Inflammatory macrophage treated with lipopolysaccharide for 4 hours (primary cell): ENCODE data around the gene GPR42.
A peak's percentile ranks its signal among the peaks of the same experiment; 100 is the strongest.
"Not testable (repeated sequence)": the region's sequence is repeated elsewhere in the genome, so short reads cannot be mapped to it uniquely, and the experiment has no call there.

Experiments
- DNase-seq: peaks from one replicate; pipeline ENCODE4 v3.0.0-alpha.2; 2020

GPR42 gene

DNA sequence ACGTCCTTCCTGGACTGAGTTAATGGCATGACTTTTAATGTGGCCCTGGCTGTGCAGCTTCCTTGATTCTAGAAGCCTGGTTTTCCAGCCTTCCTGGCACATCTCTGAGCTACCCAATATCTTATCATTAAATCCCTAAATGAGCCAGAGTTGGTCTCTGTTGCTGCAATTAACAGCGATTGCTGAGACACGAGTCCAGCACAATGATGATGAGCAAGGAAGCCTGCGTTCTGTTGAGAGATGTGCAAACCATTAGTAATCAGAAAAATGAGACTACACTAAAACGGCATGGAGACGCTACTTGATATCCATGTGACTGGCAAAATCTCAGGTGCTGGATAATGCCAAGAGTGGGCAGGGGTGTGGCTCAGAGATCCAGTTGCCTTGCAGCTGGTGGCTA, 26.2 kb downstream of the GPR42 start:
- DNase-seq = no peak

DNA sequence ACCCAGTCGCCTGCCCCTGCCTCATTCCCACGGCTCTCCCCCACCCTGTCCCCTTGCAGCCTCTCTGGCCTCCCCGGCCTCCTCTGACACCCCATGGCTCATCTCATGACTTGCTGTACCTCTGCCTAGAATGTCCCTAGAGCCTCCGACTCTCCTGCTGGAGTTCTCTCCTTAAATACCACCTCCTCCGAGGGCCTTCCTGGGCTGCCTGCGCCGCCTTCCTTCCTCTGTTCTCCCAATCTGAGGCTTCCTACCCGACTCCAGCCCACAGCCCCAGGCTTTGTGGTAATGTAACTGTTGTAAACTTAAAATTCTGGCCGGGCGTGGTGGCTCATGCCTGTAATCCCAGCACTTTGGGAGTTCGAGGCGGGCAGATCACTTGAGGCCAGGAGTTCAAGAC, 27.7 kb downstream of the GPR42 start:
- no peak for DNase-seq

DNA sequence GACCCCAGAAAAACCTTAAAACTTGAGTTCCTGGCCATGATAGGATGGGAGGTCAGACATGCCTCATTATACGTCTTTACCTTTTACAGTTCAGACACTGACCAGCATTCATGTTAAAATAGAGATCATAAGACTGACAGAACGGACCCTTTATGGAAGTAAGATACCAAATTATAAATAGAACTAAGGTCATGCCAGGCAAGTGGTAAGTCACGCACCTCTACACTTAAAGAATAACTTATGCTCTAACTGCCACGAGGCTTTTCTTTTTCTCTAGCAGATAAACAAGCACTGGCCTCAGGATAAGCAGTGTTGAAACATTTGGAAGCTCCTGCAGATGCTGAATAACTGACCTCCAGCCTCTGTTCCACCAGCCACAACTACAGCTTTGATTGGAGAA, 28.4 kb downstream of the GPR42 start:
- DNase-seq = no peak

DNA sequence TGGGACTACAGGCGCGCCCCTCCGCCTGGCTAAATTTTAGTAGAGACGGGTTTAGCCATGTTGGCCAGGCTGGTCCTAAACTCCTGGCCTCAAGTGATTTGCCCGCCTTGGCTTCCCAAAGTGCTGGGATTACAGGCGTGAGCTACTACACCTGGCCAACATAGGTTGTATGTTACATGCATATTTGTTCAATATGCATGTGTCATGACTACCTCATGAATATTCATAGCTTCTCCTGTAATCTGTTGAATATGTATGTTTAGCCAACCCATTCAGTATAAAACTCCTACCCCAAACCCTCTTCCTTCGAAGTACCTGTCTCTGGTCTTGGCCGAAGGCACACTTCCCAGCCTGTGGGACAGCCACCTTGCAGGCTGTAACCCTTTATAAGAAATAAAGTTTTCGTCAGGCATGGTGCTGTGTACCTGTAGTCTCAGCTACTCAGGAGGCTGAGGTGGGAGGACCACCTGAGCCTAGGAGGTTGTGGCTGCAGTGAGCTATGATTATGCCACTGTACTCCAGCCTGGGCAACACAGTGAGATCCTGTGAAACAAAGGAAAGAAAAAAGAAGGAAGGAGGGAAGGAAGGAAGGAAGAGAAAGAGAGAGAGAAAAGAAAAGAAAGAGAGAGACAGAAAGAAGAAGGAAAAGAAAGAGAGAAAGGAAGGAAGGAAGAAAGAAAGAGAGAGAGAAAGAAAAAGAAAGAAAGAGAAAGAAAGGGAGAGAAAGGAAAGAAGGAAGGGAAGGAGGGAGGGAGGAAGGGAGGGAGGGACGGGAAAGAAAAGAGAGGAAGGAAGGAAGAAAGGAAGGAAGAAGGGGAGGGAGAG, 29.3 kb downstream of the GPR42 start:
- DNase-seq = no peak

DNA sequence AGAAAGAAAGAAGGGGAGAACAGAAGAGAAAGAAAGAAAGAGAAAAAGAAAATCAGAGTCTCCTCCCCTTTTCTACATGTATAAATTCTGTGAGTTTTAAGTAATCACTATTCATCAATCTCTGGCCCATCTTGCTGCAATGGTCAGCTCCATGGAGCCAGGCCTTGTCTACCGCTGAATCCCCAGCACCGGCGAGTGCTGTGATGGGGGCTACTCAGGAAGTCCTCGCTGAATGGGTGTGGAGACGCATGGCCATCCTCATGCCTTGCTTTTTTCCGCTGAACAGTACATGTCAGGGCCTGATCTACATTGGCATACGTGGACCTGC, 29.9 kb downstream of the GPR42 start:
- no peak for DNase-seq

DNA sequence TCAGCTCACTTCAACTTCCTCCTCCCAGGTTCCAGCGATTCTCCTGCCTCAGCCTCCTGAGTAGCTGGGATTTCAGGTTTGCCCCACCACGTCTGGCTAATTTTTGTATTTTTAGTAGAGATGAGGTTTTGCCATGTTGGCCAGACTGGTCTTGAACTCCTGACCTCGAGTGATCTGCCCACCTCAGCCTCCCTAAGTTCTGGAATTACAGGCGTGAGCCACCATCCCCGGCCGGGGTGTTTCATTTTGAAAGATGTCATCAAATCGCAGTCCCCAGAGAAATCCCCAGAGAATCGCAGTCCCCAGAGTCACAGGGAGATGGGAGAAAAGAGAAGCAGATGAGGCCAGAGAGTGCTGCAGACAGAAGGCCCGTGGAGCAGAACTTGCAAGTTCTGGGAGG, 30.5 kb downstream of the GPR42 start:
- not testable (repeated sequence) for DNase-seq

DNA sequence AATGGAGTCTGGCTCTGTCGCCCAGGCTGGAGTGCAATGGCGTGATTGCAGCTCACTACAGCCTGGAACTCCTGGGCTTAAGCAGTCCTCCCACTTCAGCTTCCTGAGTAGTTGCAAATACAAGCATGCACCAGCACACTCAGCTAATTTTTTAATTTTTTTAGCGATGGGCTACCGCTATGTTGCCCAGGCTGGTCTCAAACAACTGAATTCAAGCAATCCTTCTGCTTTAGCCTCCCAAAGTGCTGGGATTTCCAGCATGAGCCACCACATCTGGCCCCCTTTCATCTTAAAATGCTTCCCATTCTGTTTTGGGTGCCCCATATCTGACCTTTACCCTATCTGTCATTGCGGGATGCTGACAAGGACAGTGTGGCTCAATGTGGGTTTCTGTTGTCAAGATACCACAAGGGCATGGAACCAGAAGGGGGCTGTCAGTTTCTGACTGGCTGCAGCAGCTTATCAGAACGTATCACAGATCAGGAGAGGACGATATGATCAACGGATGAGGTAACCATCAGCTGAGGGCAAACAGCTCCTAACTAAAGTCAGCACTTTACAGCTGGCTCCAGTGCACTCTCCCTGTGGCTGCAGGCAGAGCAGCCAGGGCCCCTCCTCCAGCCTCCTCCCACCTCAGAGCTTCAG, 32.4 kb downstream of the GPR42 start:
- DNase-seq = peak; percentile 4

DNA sequence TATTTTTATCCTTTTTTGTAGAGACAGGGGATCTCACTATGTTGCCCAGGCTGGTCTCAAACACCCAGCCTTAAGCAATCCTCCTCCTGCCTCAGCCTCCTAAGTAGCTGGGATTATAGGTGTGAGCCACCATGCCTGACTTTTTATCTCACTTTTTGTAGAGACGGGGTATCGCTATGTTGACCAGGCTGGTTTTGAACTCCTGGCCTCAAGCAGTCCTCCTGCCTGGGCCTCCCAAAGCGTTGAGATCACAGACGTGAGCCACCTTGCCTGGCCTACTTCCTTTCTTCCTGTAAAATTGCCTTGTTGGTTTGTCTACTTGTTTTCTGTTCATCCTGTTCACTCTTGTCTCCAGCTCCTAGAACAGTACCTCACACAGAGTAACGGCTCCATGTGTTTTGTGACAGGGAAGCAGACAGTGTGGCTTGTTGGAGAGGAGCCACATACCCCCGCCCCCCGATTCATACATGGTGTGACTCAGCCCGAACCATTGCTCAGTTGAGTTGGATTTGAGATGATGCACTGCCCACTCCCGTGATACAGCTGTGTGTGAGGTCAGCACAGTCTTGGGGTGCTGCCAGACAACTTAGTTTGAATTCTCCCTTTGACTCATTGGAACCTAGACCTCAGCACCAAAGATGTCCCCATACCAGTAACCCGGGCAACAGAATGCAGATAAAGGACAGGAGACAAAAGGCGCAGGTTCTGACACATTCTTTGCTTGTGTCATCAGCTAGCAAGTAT, 34.2 kb downstream of the GPR42 start:
- peak; percentile 72 for DNase-seq

DNA sequence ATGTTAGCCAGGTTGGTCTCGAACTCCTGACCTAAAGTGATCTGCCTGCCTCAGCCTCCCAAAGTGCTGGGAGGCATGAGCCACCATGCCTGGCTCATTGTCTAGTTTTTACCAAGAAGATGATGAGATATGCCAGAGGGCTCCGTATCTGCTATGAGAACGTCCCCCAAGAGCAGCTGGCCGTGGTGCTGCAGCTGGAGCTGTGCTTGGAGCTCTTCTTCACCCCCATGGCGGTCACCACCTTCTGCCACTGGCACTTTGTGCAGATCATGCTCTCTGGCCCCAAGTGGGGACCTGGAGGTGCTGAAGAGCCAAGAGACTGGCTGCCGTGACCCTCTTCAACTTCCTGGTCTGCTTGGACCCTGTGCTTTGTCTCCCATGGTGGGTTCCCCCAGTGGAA, 36.8 kb downstream of the GPR42 start:
- DNase-seq = no peak

DNA sequence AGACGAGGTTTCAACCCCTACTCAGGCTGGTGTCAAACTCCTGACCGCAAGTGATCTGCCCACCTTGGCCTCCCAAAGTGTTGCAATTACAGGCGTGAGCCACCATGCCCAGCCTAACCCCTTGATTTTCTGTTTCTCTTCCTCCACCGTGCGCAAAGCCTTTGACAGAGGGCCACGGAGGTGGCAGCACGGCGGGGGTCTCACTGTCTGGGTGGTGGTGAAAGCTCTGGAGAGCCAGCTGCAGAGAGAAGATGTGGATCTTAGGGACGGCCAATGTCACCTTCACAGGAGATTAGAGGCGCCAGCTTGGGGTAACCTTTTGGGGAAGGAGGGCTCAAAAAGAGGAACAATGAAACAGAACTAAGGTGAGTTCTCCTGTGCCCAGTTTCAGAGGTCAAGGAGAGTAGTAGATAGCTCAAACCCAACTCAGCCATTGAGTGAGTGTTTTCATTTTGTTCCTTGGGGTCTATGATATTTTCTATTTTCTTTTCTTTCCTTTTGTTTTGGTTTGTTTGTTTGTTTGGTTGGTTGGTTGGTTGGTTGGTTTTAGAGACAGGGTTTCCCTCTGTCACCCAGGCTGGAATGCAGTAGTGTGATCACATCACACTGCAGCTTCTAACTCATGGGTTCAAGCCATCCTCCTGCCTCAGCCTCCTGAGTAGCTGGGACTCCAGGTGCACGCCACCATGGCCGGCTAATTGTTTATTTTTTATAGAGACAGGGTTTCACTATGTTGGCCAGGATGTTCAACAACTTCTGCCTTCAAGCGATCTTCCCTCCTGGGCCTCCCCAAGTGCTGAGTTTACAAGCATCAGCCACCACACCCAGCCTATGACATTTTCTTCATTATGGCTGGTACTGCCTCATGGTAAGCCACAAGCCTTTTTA, 37.7 kb downstream of the GPR42 start:
- no peak for DNase-seq

DNA sequence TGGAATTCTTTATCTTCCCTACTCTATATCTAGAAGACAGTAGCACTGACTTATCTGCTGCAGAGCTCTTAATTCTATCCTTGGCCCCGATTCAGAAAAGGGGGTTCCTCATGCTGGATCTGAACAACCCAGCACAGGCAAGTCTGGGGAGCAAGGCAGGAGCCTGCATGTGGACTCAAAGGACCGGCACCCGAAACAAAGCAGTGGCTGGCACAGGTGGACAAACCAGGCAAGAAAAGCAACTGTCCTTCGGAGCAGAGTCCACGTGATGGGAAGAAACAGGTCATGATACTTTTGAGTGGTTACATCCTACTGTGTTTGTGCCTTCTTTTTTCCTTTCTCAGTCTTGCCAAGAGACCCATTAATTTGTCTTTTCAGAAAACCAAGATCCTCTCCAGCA, 38.3 kb downstream of the GPR42 start:
- no peak for DNase-seq

DNA sequence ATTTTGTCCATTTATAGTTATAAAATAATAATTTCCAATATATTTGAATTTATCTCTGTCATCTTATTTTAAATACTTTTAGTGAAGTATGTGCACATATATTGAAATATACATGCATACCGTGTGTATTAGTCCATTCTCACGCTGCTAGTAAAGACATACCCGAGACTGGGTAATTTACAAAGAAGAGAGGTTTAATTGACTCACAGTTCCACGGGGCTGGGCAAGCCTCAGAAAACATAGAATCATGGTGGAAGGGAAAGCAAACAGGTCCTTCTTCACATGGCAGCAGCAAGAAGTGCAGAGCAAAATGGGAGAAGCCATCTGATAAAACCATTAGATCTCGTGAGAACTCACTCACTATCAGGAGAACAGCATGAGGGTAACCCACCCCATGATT, 39.6 kb downstream of the GPR42 start:
- DNase-seq = no peak

DNA sequence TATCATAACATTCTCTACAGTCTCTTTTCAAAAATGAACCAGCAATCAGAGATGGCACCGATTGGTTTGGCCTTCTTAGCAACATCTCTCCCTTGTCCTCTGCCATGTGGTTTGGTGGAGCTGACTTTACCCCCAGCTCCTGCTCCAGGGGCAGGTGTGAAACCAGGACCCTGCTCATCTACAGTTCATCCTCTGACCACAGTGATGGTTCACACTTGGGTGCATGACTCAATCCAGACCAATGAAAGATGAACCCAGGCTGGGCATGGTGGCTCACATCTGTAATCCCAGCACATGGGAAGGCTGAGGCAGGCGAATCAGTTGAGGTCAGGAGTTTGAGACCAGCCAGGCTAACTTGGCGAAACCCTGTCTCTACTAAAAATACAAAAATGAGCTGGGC, 43.6 kb downstream of the GPR42 start:
- DNase-seq = no peak

DNA sequence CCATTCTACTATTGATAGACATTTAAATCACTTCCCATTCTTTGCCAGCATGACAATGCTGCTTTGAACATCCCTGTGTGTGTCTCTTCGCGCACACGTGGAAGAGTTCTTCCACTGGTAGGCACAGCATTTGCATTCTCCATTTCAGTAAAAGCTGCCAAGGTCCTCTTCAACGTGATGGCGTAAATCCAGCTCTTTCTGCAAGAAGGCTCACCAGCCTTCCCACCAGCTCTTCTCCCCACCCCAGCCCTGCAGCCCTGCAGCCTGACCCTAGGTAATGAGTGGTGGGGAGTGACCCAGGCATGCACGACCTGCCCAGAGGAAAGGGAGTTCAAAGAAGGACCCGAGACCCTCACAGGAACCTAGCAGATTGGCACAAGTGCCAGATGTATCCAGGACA, 45.5 kb downstream of the GPR42 start:
- no peak for DNase-seq

DNA sequence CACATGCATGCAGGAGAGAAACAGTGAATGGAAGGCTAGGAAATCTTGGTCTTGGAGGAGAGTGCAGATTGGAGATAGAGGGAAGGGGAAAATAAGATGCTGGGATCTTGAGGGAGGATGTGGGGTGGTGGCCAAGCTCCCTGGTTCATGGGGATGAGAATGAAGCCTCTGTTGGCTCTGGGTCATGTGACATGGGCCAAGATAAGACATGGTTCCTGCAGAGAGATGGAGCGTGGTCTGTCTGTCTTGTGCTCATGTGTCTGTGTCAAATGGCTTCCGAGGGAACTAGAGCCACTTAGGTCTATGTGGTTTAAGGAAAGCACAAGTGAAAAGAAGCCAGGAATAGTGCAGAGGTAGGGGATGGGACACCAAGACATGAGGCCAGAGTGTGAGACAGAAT, 46.4 kb downstream of the GPR42 start:
- no peak for DNase-seq

DNA sequence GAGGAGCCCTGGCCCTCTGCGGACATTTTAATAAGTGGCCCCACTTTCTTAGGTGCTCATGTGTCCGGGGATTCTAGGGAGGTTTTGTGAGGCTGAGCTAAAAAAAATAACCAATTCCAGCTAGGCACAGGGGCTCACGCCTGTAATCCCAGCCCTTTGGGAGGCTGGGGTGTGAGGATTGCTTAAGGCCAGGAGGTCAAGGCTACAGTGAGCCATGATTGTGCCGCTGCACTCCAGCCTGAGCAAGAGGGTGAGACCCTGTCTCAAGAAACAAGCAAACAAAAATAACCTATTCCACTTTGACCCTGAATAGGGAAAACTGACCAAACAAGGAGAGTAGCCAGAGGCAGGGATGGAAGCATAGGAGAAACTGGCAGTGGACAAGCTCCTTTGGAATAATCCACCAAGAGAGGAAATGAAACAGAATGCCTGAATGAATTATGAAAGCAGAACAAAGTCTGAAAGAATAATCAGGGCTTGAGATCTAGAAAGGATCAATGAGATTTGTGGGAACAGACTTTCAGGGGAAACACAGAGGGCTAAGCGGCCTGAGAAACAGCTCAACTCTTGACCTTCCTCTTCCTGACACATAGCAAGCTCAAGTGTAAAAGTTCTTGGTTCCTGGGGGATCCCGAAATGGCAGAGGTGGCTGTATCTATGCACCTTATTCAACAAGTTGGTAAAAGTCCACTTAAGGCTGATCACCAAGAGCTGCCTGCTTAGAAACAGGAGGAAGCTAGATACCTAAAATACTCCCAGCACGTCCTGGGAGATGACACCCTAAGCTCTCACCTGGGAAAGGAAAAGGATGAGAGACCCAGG, 47.1 kb downstream of the GPR42 start:
- peak; percentile 52 for DNase-seq

DNA sequence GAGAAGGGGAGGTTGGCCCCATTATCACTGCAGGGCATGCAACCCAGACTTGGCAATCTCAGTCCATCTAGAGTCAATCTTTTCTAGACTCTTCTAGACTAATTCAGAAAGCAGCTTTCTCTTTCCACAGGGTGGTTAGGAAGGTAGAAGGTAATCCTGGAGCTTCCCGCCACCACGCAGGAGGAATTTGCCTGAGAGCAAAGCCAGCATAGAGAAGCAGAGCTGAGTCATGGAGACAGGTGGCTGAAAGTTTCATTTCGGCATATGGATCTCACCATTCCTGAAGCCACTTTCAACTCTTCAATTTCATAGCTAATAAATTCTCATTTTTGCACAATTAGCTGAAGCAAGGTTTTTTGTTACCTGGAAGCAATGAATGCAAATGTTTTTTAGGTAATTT, 48.2 kb downstream of the GPR42 start:
- DNase-seq = no peak

DNA sequence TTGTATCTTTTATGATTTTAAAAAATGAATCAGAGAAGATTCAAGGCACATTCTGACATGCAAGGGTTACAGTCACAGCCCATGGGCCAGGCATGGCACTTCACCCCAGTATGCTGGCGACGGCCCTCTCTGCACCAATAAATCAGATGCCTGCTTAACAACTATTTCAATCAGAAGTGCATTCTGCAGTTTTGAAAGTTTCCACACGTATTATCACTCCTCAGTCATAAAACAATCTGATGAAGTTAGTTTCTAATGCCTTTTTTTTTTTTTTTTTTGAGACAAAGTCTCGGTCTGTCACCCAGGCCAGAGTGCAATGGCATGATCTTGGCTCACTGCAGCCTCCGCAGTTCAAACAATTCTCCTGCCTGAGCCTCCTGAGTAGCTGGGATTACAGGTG, 48.9 kb downstream of the GPR42 start:
- DNase-seq = no peak

DNA sequence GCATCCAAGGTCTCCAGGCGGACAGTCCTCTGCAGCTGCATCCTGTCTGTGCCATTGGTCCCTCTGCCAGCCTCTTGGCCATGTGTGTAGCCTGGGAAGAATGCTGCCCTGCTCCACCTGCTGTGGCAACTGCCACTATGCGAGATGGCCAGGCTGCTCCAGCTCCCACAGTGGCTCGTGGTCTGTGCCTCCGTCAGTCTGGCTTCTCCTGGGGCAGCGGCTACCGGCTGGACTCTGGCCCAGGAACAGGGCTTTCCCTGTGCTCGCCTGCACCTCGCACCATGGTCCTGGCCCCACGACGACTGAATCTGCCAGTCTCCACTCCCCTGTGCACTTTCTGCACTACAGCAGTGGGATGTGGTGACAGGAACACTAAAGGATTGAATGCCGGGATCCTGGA, 50.5 kb downstream of the GPR42 start:
- no peak for DNase-seq
